ENCODE data around the gene SLC14A1.

DNA sequence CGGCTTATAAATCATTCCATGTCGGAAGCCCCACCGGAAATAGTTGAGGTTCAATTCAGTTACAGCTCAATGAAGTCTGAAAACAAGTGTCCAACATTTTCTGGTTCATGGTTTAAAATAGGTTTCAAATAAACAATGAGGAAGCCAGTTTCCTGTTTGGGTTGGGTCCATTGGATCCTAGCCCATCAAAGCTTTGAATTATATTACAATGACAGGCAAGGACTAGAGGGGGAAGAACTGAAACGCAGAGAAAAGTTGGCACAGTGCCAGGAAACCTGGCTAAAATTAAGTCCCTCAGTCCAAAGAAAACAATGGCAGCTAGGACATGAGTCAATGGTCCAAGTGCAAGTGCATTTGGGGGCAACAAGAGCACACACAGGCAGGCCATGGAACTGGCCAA is 32.0 kb downstream of the SLC14A1 start:
- TF ChIP-seq GATA2 (IDR thresholded peaks at IDR 0.05; ENCODE audit: low read depth, low read length), result no peak
- no peak for TF ChIP-seq GATA3 (IDR thresholded peaks at IDR 0.05; ENCODE audit: low read depth, low read length)
